GM12891 (cell line): ENCODE data around the gene BCCIP.

Source experiments
- DNase-seq: peaks from one replicate; pipeline ENCODE4 v3.0.0; 2011; ENCODE audit warnings: low spot score; ENCODE audit not compliant: insufficient read length
- FAIRE-seq: peaks from 2 replicates; lab custom pipeline; 2011; peaks lifted over from hg19 to GRCh38; lab: Jason Lieb, UNC
- PAX5 ChIP-seq: IDR thresholded peaks from 2 replicates; pipeline ENCODE4 v1.6.1; 2011; ENCODE audit warnings: low read length, moderate library complexity, mild to moderate bottlenecking; ENCODE audit not compliant: insufficient read depth, severe bottlenecking
- POLR2A ChIP-seq: IDR thresholded peaks from 2 replicates; pipeline ENCODE4 v1.6.1; 2011; ENCODE audit warnings: low read depth, low read length, control low read depth
- POLR2AphosphoS5 ChIP-seq: IDR thresholded peaks from 2 replicates; pipeline ENCODE4 v1.6.1; 2011; ENCODE audit warnings: low read depth, low read length, control low read depth
- POU2F2 ChIP-seq: IDR thresholded peaks from 2 replicates; pipeline ENCODE4 v1.6.1; 2011; ENCODE audit warnings: low read depth, mild to moderate bottlenecking, control low read depth, low read length, moderate library complexity
- SPI1 ChIP-seq: IDR thresholded peaks from 2 replicates; pipeline ENCODE4 v1.6.1; 2011; ENCODE audit warnings: low read depth, low read length, control low read depth
- TAF1 ChIP-seq: IDR thresholded peaks from 2 replicates; pipeline ENCODE4 v1.6.1; 2011; ENCODE audit warnings: low read depth, low read length, control low read depth

BCCIP gene

GRCh38 chr10:125838802-125839575 is 15.6 kb downstream of the BCCIP start:
- TF ChIP-seq TAF1 (no peak), PAX5 (no peak), POU2F2 (no peak), POLR2A (no peak), POLR2AphosphoS5 (no peak)
- FAIRE-seq (no peak), DNase-seq (no peak)

- FAIRE-seq (no peak), DNase-seq (no peak)
- TF ChIP-seq POLR2AphosphoS5 (no peak), POLR2A (no peak), SPI1 (no peak), PAX5 (no peak), TAF1 (no peak), POU2F2 (no peak)
These were observed 17.1 kb downstream of the BCCIP start for GRCh38 chr10:125840406-125840805.

- TF ChIP-seq PAX5, result no peak
- no peak for TF ChIP-seq POLR2AphosphoS5
- TF ChIP-seq SPI1, result no peak
- no peak for TF ChIP-seq POU2F2
- TF ChIP-seq POLR2A, result no peak
- no peak for TF ChIP-seq TAF1
- no peak for FAIRE-seq
- no peak for DNase-seq
These were observed 17.6 kb downstream of the BCCIP start for GRCh38 chr10:125840955-125841354.

GRCh38 chr10:125843603-125844329 is 20.4 kb downstream of the BCCIP start:
- TF ChIP-seq POU2F2, result no peak
- no peak for TF ChIP-seq POLR2AphosphoS5
- TF ChIP-seq SPI1, result no peak
- TF ChIP-seq PAX5, result no peak
- no peak for TF ChIP-seq TAF1
- TF ChIP-seq POLR2A, result no peak
- FAIRE-seq, result no peak
- DNase-seq, result no peak

- FAIRE-seq (no peak), DNase-seq (no peak)
- TF ChIP-seq POLR2AphosphoS5, result no peak
- TF ChIP-seq PAX5, result no peak
- TF ChIP-seq TAF1, result no peak
- no peak for TF ChIP-seq POLR2A
- TF ChIP-seq POU2F2, result no peak
- no peak for TF ChIP-seq SPI1
These were observed 21.4 kb downstream of the BCCIP start for GRCh38 chr10:125844751-125845221.

- FAIRE-seq (no peak), DNase-seq (no peak)
- TF ChIP-seq PAX5 (no peak), SPI1 (no peak), TAF1 (no peak), POLR2AphosphoS5 (no peak), POLR2A (no peak), POU2F2 (no peak)
These were observed 22.3 kb downstream of the BCCIP start for GRCh38 chr10:125845617-125846016.

GRCh38 chr10:125846894-125847293 is 23.5 kb downstream of the BCCIP start:
- DNase-seq (no peak), FAIRE-seq (no peak)
- TF ChIP-seq SPI1 (no peak), POLR2AphosphoS5 (no peak), POU2F2 (no peak), PAX5 (no peak), TAF1 (no peak), POLR2A (no peak)

- DNase-seq (no peak), FAIRE-seq (no peak)
- TF ChIP-seq POLR2AphosphoS5 (no peak), TAF1 (no peak), POLR2A (no peak), SPI1 (no peak), PAX5 (no peak), POU2F2 (no peak)
These were observed 25.0 kb downstream of the BCCIP start for GRCh38 chr10:125848371-125848770.

- TF ChIP-seq SPI1 (no peak), PAX5 (no peak), POU2F2 (no peak), TAF1 (no peak), POLR2A (no peak), POLR2AphosphoS5 (no peak)
- DNase-seq (no peak), FAIRE-seq (no peak)
These were observed 25.5 kb downstream of the BCCIP start for GRCh38 chr10:125848857-125849256.

GRCh38 chr10:125849448-125849847 is 26.1 kb downstream of the BCCIP start:
- FAIRE-seq, result no peak
- TF ChIP-seq TAF1 (no peak), SPI1 (no peak), POLR2AphosphoS5 (no peak), POU2F2 (no peak), PAX5 (no peak), POLR2A (no peak)
- no peak for DNase-seq
